HFF-Myc (cell line): ENCODE data around the gene NMNAT2.

Source experiments
- DNase-seq: peaks from one replicate; pipeline ENCODE4 v3.0.0-alpha.2; 2011; ENCODE audit warnings: low read depth; ENCODE audit errors: extremely low read depth
- H3K4me3 ChIP-seq: replicated peaks from 2 replicates; pipeline ENCODE4 v1.5.1; 2011; ENCODE audit warnings: low read depth, mild to moderate bottlenecking, control low read depth, low read length
- CTCF ChIP-seq: IDR thresholded peaks from 2 replicates; pipeline ENCODE4 v1.5.1; 2012; ENCODE audit warnings: mild to moderate bottlenecking, low read depth, low read length, control low read depth; ENCODE audit errors: missing control alignments

Gene NMNAT2

GRCh38 chr1:183417772-183418491 lies at the start of gene NMNAT2:
Gene NMNAT2 (minus strand): TSS chr1:183418380. CDS start chr1:183418267, 113 bp downstream.
- no peak for TF ChIP-seq CTCF
- DNase-seq, result no peak
- no peak within 1 kb of the TSS for H3K4me3 ChIP-seq

GRCh38 chr1:183467687-183468086 lies 49.5 kb upstream of the NMNAT2 start:
- no peak overlapping the region for H3K4me3 ChIP-seq
- no peak for TF ChIP-seq CTCF
- DNase-seq, result no peak

- no peak for TF ChIP-seq CTCF
- no peak overlapping the region for H3K4me3 ChIP-seq
- no peak for DNase-seq
These were observed 48.6 kb upstream of the NMNAT2 start for GRCh38 chr1:183466781-183467180.

- TF ChIP-seq CTCF, result no peak
- H3K4me3 ChIP-seq, result no peak overlapping the region
- DNase-seq, result no peak
These were observed 45.4 kb upstream of the NMNAT2 start for GRCh38 chr1:183463566-183463965.

- no peak for TF ChIP-seq CTCF
- no peak for DNase-seq
- no peak overlapping the region for H3K4me3 ChIP-seq
These were observed 43.2 kb upstream of the NMNAT2 start for GRCh38 chr1:183461350-183461749.

- H3K4me3 ChIP-seq, result no peak overlapping the region
- no peak for TF ChIP-seq CTCF
- DNase-seq, result no peak
These were observed 42.4 kb upstream of the NMNAT2 start for GRCh38 chr1:183460596-183460995.

- no peak for TF ChIP-seq CTCF
- no peak for DNase-seq
- H3K4me3 ChIP-seq, result no peak overlapping the region
These were observed 39.3 kb upstream of the NMNAT2 start for GRCh38 chr1:183457449-183457848.
